Left lobe of liver (tissue), 2 donors: ENCODE results near the gene NTF4. TPM values are rescaled to one million over a fixed set of nuclear protein-coding genes. Genes with fewer than 3 reads are reported as not detected.

Experiments used
- ATAC-seq: fragments of 200-7000 bp; cut with Tn5 transposase; one replicate; pipeline ENCODE4 v1.9.1; 2020; ENCODE audit warnings: mild to moderate bottlenecking, moderate library complexity
- DNase-seq: peaks from one replicate; pipeline ENCODE4 v3.0.0-alpha.2; 2020; ENCODE audit warnings: low spot score
- total RNA-seq: library from RNA; stranded (reverse); gene quantifications from one replicate; pipeline ENCODE4 v1.2.1, GENCODE V29; 2021
- donor health status: DM: no; HTN: no; CAD: no; lungs with moderate emphysema.
- donor health status: DM: no; HTN: yes; CAD: no.

The NTF4 gene, protein sequence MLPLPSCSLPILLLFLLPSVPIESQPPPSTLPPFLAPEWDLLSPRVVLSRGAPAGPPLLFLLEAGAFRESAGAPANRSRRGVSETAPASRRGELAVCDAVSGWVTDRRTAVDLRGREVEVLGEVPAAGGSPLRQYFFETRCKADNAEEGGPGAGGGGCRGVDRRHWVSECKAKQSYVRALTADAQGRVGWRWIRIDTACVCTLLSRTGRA
- not detected for total RNA-seq

DNA sequence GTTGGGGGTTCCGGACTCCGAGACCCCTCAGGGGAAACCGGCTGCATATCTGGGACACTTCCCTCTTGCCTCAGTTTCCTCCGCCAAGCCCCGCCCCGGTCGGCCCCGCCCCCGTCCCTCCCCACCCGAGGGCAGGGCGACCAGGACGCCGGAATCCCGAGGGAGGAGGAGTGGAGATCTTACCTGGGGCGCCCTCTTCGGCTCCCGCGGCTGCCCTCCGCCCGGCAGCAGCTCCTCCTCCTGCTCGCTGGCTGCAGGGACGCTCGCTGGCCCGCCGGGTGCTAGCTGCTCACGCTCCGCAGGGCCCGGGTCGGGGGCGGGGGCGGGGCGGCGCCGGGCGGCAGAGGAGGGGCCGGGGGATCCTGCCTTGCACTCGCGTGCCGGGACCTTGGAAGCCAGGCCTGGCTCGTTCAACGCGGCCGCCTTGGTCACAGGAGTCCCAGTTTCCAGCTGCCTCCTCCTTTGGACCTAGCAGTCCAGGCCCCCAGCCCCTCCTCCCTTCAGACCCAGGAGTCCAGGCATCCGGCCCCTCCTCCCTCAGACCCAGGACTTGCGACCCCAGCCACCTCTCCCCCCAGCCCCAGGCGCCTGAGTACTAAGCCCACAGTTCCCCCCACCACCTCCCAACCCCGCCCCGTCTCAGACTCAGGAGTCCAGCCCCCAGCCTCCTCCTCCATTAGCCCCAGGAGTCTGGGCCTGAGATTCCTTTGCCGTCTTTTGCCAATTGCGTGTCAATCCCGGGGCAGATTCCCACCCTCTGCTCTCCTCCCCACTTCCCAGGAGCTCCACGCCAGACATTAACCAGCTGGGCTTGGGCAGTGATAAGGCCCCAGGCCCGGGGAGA lies at the start of gene NTF4:
TSS of gene NTF4 (minus strand) at position 51 of the 844 bp plus-strand sequence. CDS start 2,821 bp downstream, outside the sequence.
- ATAC-seq (peak; percentile 65), DNase-seq (no peak)

DNA sequence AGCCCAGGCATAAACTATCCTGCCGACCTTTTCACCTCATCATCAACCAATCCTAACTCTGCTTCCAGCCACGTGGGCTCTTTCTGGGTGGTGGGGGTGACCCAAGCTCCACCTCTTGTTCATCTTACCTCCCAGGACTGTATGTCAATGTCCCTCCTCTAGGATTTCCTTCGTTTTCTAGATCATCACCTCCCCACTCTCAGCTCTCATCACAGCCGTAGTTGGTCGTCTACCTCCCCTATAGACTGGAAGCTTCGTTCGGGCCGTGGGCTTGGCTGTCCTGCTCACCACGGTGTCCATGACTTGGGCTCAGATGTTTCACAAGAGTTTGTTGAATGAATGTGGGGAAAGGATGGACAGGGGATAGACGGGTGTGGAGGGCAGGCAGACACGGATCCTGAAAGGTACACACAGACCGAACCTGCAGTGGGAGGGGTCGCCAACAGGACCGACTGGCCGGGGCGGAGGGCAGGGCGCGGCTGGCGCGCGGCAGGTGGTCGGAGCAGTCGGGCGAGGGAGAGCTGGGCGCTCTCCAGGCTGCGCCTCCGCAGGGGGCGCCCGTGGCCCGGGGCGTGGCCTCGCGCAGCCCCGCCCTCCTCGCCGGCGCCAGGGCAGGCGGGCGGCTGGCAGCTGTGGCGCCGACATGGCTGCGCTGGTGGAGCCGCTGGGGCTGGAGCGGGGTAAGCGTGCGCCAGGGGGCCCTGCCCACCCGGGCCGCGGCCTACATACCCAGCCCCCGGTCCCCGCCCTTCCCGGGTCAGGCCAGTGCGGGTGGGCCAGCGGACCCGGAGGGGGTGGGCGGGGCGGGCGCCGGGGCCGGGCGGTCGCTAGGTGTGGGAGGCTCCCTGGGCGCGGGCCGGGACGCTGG lies 49.4 kb upstream of the NTF4 start, which contains the start of gene LIN7B:
TSS of gene LIN7B (plus strand) at position 609 of the 868 bp plus-strand sequence. CDS start at position 644, 35 bp downstream.
- peak; percentile 70 for DNase-seq

DNA sequence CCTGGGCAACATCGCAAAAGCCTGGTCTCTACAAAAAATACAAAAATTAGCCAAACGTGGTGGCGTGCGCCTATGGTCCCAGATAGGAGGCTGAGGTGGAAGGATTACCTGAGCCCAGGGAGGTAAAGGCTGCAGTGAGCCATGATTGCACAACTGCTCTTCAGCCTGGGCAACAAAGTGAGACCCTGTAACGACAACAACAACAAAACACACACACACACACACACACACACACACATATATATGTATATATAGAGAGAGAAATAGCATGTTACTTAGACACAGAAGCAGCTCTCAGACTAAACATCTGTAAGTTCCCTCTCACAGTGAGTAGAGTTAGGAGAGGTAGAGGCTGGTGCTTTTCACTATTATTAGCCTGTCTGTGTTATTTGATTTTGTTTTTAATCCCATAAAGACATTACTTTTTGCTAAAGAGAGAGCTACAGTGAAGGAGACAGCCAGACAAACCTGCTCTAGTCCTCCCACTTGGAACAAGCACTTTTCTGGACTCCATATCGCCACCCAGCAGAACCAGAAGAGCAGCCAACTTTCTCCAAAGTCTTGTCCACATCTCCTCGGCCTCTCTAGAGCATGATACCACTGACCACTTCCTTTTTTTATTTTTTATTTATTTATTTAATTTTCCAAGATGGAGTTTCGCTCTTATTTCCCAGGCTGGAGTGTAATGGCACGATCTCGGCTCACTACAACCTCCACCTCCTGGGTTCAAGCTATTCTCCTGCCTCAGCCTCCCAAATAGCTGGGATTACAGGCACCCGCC lies 46.8 kb upstream of the NTF4 start:
- no peak for ATAC-seq
- no peak for DNase-seq

More for the DNA sequence above, 49.4 kb upstream of the NTF4 start, which contains the start of gene LIN7B:
- peak; percentile 70 for ATAC-seq

DNA sequence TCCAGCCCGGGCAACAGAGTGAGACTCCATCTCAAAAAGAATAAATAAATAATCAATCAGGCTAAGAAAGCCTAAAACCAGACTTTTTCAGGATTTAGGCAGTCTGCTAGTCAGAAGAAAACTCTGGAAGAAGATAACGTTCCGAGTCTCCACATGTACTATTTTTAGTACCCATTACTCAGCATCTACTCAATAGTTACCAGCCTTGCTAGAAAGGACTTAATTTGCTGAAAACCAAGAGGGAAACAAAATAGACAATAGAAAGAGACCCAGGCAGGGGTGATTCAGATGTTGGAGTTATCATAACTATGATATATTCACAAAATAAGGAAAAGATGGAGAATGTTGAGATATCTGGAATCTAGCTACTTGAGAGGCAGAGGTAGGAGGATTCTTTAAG lies 45.9 kb upstream of the NTF4 start:
- DNase-seq (no peak), ATAC-seq (no peak)

DNA sequence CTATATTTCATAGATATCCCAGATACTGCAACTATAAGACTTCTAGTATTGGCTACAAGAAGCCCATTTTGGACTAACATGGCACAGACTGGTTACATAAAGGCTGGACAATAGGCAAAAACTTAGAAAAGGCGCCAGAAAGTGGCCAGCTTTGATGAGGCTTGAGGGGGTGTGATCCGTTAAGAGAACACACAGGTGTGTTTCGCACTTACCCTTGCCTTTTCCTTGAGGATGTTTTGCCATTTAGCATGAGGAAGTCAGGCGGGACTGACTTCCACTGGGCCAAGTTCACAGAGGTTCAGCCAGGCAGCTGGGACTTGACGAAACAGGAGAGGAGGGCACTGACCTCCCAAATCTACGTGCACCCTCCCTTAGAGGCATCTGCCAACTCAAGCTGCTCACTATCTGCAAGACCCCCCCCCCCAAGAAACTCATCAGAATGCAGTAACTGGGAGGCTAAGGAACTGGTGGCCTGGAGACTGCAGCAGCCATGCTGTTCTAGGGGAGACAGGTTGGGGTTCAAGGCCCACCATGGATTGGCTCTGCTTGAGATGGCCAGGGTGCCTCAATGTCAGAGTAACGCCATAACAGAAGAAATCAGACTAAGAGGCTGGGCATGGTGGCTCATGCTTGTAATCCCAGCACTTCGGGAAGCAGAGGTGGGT lies 45.1 kb upstream of the NTF4 start:
- ATAC-seq (no peak), DNase-seq (no peak)

DNA sequence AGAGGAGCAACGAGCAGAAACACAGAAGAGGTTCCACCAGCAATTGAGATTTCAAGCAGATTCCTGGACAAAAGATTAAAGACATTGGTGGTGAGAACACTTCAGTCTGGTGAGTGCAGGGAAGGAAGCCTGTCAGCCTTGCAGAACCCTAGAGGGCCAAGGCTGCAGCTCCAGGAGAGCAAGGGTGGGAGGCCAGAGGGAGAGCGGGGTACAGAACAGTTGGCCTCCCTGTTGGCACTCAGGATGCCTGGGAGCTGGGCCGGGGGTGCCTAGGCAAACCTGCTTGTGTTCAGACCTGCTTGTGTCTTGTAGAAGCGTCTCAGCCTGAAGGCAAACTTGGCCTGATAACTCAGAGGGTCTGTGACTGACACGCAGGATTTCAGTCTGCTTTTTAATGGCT lies 44.4 kb upstream of the NTF4 start:
- DNase-seq (no peak), ATAC-seq (no peak)

DNA sequence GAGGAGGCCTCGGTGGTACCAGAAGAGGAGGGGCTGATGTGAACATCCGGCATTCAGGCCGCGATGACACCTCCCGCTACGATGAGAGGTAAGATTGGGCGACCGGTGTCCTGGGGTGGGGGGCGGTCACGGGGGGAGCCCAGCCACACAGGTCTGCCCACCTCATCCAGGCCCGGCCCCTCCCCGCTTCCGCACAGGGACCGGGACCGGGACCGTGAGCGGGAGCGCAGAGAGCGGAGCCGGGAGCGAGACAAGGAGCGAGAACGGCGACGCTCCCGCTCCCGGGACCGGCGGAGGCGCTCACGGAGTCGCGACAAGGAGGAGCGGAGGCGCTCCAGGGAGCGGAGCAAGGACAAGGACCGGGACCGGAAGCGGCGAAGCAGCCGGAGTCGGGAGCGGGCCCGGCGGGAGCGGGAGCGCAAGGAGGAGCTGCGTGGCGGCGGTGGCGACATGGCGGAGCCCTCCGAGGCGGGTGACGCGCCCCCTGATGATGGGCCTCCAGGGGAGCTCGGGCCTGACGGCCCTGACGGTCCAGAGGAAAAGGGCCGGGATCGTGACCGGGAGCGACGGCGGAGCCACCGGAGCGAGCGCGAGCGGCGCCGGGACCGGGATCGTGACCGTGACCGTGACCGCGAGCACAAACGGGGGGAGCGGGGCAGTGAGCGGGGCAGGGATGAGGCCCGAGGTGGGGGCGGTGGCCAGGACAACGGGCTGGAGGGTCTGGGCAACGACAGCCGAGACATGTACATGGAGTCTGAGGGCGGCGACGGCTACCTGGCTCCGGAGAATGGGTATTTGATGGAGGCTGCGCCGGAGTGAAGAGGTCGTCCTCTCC lies 43.2 kb upstream of the NTF4 start:
- no peak for ATAC-seq
- no peak for DNase-seq

DNA sequence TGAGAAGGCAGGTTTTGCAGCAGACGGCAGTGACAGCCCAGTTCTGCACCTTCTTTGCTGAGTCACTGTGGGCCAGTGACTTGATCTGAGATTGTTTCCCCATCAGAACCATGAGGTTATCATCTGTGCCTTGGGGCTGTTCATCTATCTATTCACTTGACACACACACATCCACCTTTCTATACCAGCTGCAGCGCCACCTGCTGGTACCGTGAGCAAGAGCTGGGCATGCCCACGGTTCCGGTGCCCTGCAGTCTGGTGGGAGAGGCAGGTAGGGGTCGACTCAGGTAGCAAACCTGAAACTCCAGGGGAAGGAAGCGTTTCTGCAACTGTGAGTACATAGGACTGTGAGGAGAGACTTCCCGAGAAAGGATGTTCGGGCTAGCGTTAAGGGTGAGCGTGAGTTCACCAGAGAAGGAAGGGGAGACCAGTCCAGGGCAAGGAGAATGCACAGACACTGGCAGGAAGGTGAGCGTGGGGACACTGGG lies 42.1 kb upstream of the NTF4 start:
- DNase-seq: no peak
- ATAC-seq: peak; percentile 81

DNA sequence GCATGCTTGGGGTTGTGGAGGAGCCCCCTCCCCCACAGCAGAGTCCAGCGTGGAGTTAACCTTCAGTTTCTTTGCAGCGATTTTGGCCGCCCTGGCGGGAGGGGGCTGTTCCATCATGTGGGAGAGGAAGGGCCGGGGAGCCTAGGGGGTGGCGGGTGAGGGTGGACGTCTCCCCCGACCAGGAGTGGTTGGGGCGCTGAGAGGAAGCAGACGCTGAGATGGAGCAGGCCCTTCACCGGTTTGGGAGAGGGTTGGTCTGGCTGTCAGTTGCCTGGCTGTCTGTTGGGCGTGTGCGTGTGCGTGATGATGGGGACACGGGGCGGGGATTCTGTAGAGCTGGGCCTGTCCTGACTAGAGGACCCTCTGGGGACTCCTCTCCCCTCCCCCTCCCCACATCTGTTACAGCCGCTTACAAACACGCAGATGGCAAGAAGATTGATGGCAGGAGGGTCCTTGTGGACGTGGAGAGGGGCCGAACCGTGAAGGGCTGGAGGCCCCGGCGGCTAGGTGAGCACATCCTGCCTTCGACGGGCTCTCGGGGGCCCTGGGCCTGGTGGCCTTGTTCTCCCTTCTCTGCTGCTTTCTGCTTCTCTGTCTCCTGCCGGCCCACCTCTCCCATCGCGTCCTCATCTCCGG lies 39.7 kb upstream of the NTF4 start:
- no peak for DNase-seq

DNA sequence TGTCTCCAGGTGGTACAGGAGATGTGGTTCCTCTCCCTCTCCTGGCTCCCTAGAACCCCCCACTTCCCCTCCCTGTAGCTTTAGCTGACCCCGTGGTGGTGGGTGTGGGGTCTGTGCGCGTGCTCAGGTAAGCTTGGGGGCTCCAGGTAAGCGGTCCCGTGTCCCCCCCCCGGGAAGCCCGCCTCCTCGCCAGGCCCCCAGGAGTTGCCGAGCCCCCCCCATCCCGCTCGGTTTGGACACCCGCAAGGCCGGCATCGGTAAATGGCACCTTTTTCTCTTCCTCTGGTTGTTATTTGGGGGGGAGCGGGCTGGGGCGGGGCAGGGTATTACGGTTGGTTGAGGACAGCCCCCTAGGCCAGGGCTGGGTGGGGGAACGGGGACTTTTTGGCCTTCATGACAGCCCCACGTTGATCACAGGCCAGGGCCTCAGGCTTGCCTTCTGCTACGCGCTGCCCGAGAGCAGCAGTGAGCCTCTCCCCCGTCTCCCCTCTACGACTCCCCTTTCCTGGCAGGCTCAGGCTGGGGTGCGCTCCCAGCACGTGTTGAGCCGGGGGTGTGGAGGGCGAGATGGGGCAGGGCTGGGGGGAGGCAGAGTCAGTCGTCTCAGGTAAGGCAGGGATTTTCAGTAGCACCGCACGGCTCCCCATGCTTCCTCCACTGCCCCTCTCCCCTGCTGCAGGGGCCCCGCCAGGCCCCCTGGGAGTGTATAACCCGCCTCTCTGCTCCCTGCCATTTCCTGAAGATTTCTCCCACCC lies 38.9 kb upstream of the NTF4 start:
- ATAC-seq (no peak), DNase-seq (no peak)

More for the DNA sequence above, 39.7 kb upstream of the NTF4 start:
- ATAC-seq: no peak

DNA sequence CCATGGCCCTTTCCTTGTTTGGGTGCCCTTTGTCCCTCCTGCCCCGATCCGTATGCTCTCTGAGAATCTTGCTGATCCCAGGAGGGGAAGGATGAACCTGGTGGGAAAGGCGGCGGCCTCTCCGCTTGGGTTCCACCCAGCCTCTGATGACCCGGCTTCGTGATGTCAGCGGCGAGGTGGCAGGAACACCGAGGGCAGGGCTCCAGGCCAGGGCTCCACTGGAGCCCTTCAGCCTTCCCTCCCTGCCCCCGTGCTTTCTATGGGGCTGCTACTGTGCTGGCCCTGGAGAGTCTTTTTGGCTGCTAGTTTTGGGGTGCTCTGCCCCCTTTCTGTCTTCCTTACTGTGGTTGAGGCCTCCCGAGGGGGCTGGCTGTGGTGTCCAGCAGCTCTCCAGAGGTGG lies 37.7 kb upstream of the NTF4 start:
- no peak for ATAC-seq
- no peak for DNase-seq

DNA sequence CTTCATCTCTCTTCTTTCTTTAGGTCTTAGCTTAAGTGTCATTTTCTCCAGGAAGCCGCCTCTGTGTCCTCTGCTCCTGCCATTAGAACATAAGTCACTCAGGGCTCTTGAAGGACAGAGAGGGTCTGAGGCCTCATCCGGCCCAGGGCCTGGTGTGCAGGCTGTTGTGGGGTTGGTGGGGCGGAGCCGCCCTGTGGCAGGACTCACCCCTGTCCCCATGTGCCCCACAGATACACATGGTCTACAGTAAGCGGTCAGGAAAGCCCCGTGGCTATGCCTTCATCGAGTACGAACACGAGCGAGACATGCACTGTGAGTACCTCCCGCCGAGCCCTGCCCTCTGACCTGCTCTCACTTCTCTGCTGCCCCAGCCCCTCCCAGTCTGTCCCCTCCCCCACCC lies 36.5 kb upstream of the NTF4 start:
- no peak for ATAC-seq
- DNase-seq: no peak

DNA sequence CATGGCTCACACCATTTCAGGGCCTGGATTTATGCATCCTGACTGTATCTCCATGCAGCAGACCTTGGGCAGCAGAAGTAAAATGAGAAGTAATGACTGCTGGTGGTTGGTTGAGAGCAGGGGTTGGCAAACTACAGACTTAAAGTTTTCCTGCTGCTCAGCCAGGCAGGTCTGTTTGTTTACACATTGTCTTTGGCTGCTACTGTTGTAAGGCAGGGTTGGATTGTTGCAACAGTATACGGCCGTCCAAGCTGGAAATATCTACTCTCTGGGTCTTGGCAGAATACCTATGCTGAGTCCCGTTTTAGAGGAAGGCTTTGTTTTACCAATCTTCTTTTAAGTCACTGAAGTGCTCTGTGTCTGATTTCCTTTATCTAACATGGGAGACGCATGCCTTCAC lies 34.2 kb upstream of the NTF4 start:
- ATAC-seq: peak; percentile 83
- peak; percentile 72 for DNase-seq

DNA sequence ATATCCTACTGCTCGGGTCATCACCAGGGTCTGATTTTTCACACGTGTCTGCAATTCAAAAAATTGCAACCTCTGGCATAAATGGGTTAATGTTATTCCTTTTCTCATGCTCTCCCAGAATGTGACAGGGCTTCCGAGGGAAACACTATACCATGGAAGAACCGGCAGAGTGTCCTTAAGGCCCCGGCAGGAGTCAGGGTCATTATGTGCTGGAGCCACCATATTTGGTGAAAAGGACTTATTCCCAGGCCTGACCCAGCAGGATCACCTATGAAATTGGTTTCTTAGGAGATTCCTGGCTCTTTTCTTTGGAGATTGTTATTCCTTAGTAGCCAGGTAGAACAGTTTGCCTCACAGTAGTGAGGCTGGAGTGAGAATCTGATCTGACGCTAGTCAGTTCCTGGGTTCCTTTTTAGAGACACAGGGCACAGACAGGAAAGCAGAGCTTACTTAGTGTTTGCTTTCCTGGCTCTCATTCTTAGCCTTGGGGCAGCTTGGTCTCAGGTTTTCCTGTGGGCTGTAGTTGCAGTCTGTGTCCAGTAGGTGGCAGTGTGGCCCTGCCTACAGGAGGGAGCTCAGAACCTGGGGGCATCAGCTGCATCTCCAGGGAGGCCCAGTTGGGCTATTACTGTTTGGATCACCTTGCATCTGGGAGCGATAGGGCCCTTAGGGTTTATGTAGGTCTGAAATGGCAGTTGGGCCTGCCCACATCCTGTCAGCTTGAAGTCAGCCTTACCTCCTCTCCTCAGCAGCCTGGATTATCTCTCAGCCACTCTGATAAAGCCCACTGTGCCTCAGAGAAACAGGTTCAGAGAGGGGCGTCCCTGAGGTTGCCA lies 33.1 kb upstream of the NTF4 start:
- ATAC-seq (peak; percentile 90), DNase-seq (peak; percentile 77)

DNA sequence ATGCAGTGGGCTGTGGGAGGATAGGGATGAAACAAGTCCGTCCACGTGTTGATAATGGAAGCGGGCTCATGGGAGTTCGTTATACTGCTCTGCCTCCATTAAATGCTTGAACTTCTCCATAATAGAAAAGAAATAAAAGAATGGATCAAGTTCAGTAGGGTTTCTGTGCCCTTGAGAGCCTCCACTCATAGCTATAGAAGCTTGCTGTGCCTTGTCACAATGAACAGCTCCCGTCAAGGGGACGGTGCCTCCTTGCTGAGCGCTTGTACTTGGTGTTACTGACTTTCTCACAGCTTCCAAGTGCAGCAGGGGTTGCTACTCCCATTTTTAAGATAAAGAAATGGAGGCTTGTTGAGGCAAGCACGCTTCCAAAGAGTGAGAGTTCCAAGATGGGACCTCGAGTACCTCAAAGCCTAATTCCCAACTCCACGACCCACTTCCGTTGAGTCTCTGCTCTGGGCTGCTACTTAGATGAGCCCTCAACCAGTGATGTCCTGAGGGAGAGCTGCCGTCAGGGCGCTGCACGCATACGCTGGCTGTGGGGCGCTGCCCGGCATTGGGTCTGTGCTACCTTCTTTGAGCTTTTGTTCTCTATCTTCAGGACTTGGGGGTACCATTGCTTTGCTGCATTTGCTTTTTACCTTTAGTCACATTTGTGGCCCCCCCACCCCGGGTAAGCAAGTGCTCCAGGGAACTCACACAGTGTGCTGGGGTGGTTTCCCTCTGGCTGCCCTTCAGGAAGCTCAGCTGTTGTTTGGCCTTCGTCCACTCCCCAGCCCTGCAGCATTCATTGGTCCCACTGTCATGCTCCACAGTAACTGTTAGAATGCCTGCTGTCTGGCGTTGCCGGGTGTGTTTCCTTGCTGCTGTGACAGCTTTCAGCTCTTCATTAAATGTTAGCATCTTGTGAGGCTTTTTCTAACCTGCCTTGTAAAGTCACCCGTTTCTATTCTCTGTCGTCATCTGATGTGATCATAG lies 30.2 kb upstream of the NTF4 start:
- DNase-seq (no peak), ATAC-seq (no peak)

DNA sequence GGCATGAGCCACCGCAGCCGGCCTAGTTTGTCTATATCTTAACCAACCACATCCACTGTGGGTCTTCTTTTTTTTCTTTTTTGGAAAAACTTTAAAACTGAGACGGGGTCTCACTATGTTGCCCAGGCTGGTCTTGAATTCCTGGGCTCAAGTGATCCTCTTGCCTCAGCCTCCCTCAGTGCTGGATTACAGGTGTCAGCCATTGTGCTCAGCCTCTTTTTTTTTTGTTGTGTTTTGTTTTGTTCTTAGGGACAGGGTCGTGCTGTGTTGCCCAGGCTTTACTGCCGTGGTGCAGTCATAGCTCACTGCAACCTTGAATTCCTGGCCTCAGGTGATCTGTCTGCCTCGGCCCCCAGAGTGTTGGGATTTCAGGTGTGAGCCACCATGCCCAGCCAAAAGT lies 28.1 kb upstream of the NTF4 start:
- DNase-seq: no peak
- no peak for ATAC-seq
